ENCODE measurements around the gene LYST.

DNA sequence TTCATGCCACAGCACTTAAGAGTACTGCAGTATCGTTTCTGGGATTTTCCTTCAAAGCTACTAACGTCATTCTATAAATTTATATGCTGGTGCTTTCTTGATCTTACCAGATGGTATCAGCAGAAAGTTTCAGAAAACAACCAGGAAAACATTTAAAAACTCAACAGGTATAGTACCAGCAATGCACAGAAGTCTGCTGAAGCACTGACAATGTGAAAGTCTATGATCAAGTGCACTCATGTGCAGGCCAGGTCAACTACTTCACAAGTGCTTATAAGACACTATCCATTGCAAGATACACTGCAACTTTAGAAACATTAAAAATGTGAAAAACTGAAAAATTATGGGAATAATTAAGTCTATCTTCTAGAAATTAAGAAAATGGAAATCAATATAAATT lies 34.7 kb downstream of the LYST start:
- TF ChIP-seq POLR2A (IDR thresholded peaks at IDR 0.05; ENCODE audit: low read depth, low read length): no peak
- TF ChIP-seq POLR2AphosphoS5 (IDR thresholded peaks at IDR 0.05; ENCODE audit: low read depth, low read length): no peak
- no peak for TF ChIP-seq TAF1 (IDR thresholded peaks at IDR 0.05; ENCODE audit: borderline replicate concordance, low read depth, low read length)
